Epithelial cell of prostate (primary cell): ENCODE data around the gene PRORP.
A peak's percentile ranks its signal among the peaks of the same experiment; 100 is the strongest.
"Not testable (repeated sequence)": the region's sequence is repeated elsewhere in the genome, so short reads cannot be mapped to it uniquely, and the experiment has no call there.

Experiments used
- DNase-seq: peaks from one replicate; pipeline ENCODE4 v3.0.0-alpha.2; 2011; ENCODE audit warnings: low read depth, low spot score
- H3K27ac ChIP-seq: fragments of 450-650 bp; 2 replicates; pipeline ENCODE4 v1.5.1; 2017; ENCODE audit warnings: mild to moderate bottlenecking

Gene PRORP

GRCh38 chr14:35121887-35122695 is at the start of gene PRORP, which contains the start of gene PPP2R3C:
TSS of gene PRORP (plus strand) at chr14:35122552. CDS start at chr14:35123246, 694 bp downstream.
TSS of gene PPP2R3C (minus strand) at chr14:35121990. CDS start at chr14:35121959, 31 bp downstream.
- H3K27ac ChIP-seq, result peak within 1 kb of the TSS; percentile 97
- peak; percentile 97 for DNase-seq

GRCh38 chr14:35073486-35073885 is 48.9 kb upstream of the PRORP start:
- H3K27ac ChIP-seq, result no peak overlapping the region
- no peak for DNase-seq

- H3K27ac ChIP-seq, result no peak overlapping the region
- no peak for DNase-seq
Measured at GRCh38 chr14:35078082-35078481, 44.3 kb upstream of the PRORP start.

GRCh38 chr14:35079742-35080141 is 42.6 kb upstream of the PRORP start:
- no peak overlapping the region for H3K27ac ChIP-seq
- DNase-seq, result no peak

GRCh38 chr14:35083530-35084150 is 38.7 kb upstream of the PRORP start:
- DNase-seq, result no peak
- H3K27ac ChIP-seq, result no peak overlapping the region

- H3K27ac ChIP-seq, result no peak overlapping the region
- no peak for DNase-seq
Measured at GRCh38 chr14:35085441-35085840, 36.9 kb upstream of the PRORP start.

- no peak for DNase-seq
- no peak overlapping the region for H3K27ac ChIP-seq
Measured at GRCh38 chr14:35088514-35088913, 33.8 kb upstream of the PRORP start.

- DNase-seq, result not testable (repeated sequence)
Measured at GRCh38 chr14:35094645-35095044, 27.7 kb upstream of the PRORP start.

GRCh38 chr14:35107866-35108265 is 14.5 kb upstream of the PRORP start:
- no peak overlapping the region for H3K27ac ChIP-seq
- DNase-seq, result no peak

More at GRCh38 chr14:35094645-35095044, 27.7 kb upstream of the PRORP start:
- H3K27ac ChIP-seq, result not testable (repeated sequence)

- no peak for DNase-seq
Measured at GRCh38 chr14:35112641-35113040, 9.7 kb upstream of the PRORP start.

GRCh38 chr14:35113308-35113950 is 8.9 kb upstream of the PRORP start:
- no peak for DNase-seq

More at GRCh38 chr14:35112641-35113040, 9.7 kb upstream of the PRORP start:
- H3K27ac ChIP-seq, result no peak overlapping the region

GRCh38 chr14:35114036-35114435 is 8.3 kb upstream of the PRORP start:
- no peak for DNase-seq
- no peak overlapping the region for H3K27ac ChIP-seq

More at GRCh38 chr14:35113308-35113950, 8.9 kb upstream of the PRORP start:
- no peak overlapping the region for H3K27ac ChIP-seq

GRCh38 chr14:35116242-35116641 is 6.1 kb upstream of the PRORP start:
- H3K27ac ChIP-seq, result no peak overlapping the region

GRCh38 chr14:35117112-35117511 is 5.2 kb upstream of the PRORP start:
- no peak overlapping the region for H3K27ac ChIP-seq
- DNase-seq, result no peak

More at GRCh38 chr14:35116242-35116641, 6.1 kb upstream of the PRORP start:
- no peak for DNase-seq

GRCh38 chr14:35121026-35121886 is 1.1 kb upstream of the PRORP start:
- no peak for DNase-seq

GRCh38 chr14:35122696-35123387 is 490 bp downstream of the PRORP start:
- H3K27ac ChIP-seq, result peak overlapping the region; percentile 97
- no peak for DNase-seq

More at GRCh38 chr14:35121026-35121886, 1.1 kb upstream of the PRORP start:
- H3K27ac ChIP-seq, result peak overlapping the region; percentile 97

- H3K27ac ChIP-seq, result peak overlapping the region; percentile 97
- DNase-seq, result no peak
Measured at GRCh38 chr14:35123388-35123703, 994 bp downstream of the PRORP start.

GRCh38 chr14:35124127-35124526 is 1.8 kb downstream of the PRORP start:
- no peak overlapping the region for H3K27ac ChIP-seq

GRCh38 chr14:35133542-35134328 is 11.4 kb downstream of the PRORP start:
- no peak for DNase-seq

More at GRCh38 chr14:35124127-35124526, 1.8 kb downstream of the PRORP start:
- no peak for DNase-seq

More at GRCh38 chr14:35133542-35134328, 11.4 kb downstream of the PRORP start:
- H3K27ac ChIP-seq, result no peak overlapping the region
